H9 (cell line): ENCODE data around the gene TSGA10IP. TPM values are rescaled to one million over a fixed set of nuclear protein-coding genes. Genes with fewer than 3 reads are reported as not detected.

Source experiments
- DNase-seq: peaks from one replicate; pipeline ENCODE4 v3.0.0-alpha.2; 2017
- H2AFZ ChIP-seq: one replicate; pipeline ENCODE4 v1.6.1; 2013; ENCODE audit warnings: mild to moderate bottlenecking, low read length, control low read depth, moderate library complexity
- H2AK5ac ChIP-seq: 2 replicates; pipeline ENCODE4 v1.6.1; 2013; ENCODE audit warnings: low read length, control low read depth, mixed read lengths; ENCODE audit not compliant: insufficient read length
- H2BK120ac ChIP-seq: one replicate; pipeline ENCODE4 v1.6.1; 2013; ENCODE audit warnings: low read depth, mild to moderate bottlenecking, low read length, control low read depth, inconsistent platforms; ENCODE audit not compliant: poor library complexity, severe bottlenecking
- H2BK12ac ChIP-seq: 2 replicates; pipeline ENCODE4 v1.6.1; 2013; ENCODE audit warnings: low read length, control low read depth, mixed read lengths, low read depth; ENCODE audit not compliant: insufficient read length
- H2BK15ac ChIP-seq: 2 replicates; pipeline ENCODE4 v1.6.1; 2013; ENCODE audit warnings: low read depth, low read length, control low read depth
- H2BK20ac ChIP-seq: one replicate; pipeline ENCODE4 v1.6.1; 2013; ENCODE audit warnings: low read depth, mild to moderate bottlenecking, low read length, control low read depth, inconsistent platforms; ENCODE audit not compliant: poor library complexity, severe bottlenecking
- H2BK5ac ChIP-seq: 2 replicates; pipeline ENCODE4 v1.6.1; 2013; ENCODE audit warnings: low read length, control low read depth, mixed read lengths; ENCODE audit not compliant: insufficient read length
- H3K14ac ChIP-seq: 2 replicates; pipeline ENCODE4 v1.6.1; 2013; ENCODE audit warnings: low read length, control low read depth; ENCODE audit not compliant: insufficient read depth
- H3K18ac ChIP-seq: 2 replicates; pipeline ENCODE4 v1.6.1; 2013; ENCODE audit warnings: low read depth, mild to moderate bottlenecking, mixed read lengths, low read length, control low read depth; ENCODE audit not compliant: insufficient read length
- H3K23ac ChIP-seq: 2 replicates; pipeline ENCODE4 v1.6.1; 2013; ENCODE audit warnings: low read length, control low read depth, mixed read lengths, low read depth; ENCODE audit not compliant: insufficient read length
- H3K23me2 ChIP-seq: 2 replicates; pipeline ENCODE4 v1.6.1; 2013; ENCODE audit warnings: low read depth, mild to moderate bottlenecking, mixed read lengths, low read length, control low read depth; ENCODE audit not compliant: insufficient read length, poor library complexity, severe bottlenecking
- H3K27ac ChIP-seq: 2 replicates; pipeline ENCODE4 v1.5.1; 2013; ENCODE audit warnings: low read length, control low read depth, mixed read lengths, low read depth; ENCODE audit not compliant: insufficient read length
- H3K27me3 ChIP-seq: 2 replicates; pipeline ENCODE4 v1.6.1; 2013; ENCODE audit warnings: low read length, control low read depth, inconsistent platforms; ENCODE audit not compliant: insufficient read depth
- H3K4ac ChIP-seq: 2 replicates; pipeline ENCODE4 v1.6.1; 2013; ENCODE audit warnings: low read depth, mild to moderate bottlenecking, control low read depth, inconsistent platforms, low read length, moderate library complexity
- H3K4me1 ChIP-seq: 2 replicates; pipeline ENCODE4 v1.6.1; 2013; ENCODE audit warnings: low read length, control low read depth, inconsistent platforms; ENCODE audit not compliant: insufficient read depth
- H3K4me2 ChIP-seq: 2 replicates; pipeline ENCODE4 v1.6.1; 2013; ENCODE audit warnings: low read length, control low read depth, mixed read lengths; ENCODE audit not compliant: insufficient read length, insufficient read depth
- H3K56ac ChIP-seq: 2 replicates; pipeline ENCODE4 v1.6.1; 2013; ENCODE audit warnings: low read depth, mild to moderate bottlenecking, mixed read lengths, low read length, control low read depth; ENCODE audit not compliant: insufficient read length
- H3K79me1 ChIP-seq: 2 replicates; pipeline ENCODE4 v1.6.1; 2013; ENCODE audit warnings: low read depth, mild to moderate bottlenecking, moderate library complexity, low read length, control low read depth, inconsistent platforms; ENCODE audit not compliant: insufficient read depth, poor library complexity, severe bottlenecking
- H3K79me2 ChIP-seq: 2 replicates; pipeline ENCODE4 v1.6.1; 2013; ENCODE audit warnings: low read length, control low read depth, inconsistent platforms; ENCODE audit not compliant: insufficient read depth
- H3K9ac ChIP-seq: 2 replicates; pipeline ENCODE4 v1.6.1; 2013; ENCODE audit warnings: low read length, control low read depth, mixed read lengths; ENCODE audit not compliant: insufficient read length; ENCODE audit errors: extremely low read depth
- H3K9me3 ChIP-seq: one replicate; pipeline ENCODE4 v1.6.1; 2013; ENCODE audit warnings: low read depth, low read length, inconsistent platforms; ENCODE audit not compliant: control insufficient read depth
- H3T11ph ChIP-seq: one replicate; pipeline ENCODE4 v1.6.1; 2013; ENCODE audit warnings: mild to moderate bottlenecking, low read length, control low read depth, inconsistent platforms
- H4K20me1 ChIP-seq: one replicate; pipeline ENCODE4 v1.6.1; 2013; ENCODE audit not compliant: control insufficient read depth, insufficient read length, insufficient read depth
- H4K5ac ChIP-seq: 2 replicates; pipeline ENCODE4 v1.6.1; 2013; ENCODE audit warnings: low read depth, mild to moderate bottlenecking, mixed read lengths, low read length, control low read depth; ENCODE audit not compliant: insufficient read length
- H4K8ac ChIP-seq: replicated peaks from 2 replicates; pipeline ENCODE4 v1.6.1; 2013; ENCODE audit warnings: low read length, control low read depth, mixed read lengths, low read depth; ENCODE audit not compliant: insufficient read length
- H4K91ac ChIP-seq: 2 replicates; pipeline ENCODE4 v1.6.1; 2013; ENCODE audit warnings: low read depth, mild to moderate bottlenecking, moderate library complexity, mixed read lengths, low read length, control low read depth; ENCODE audit not compliant: insufficient read length
- H3K27ac Mint-ChIP-seq, 3 experiments: 2 replicates in 2 of 3; 3 replicates in 1 of 3; pipeline ENCODE4 v1.8.0; 2020 to 2021; ENCODE audit warnings: mixed read lengths in 3 of 3, mild to moderate bottlenecking in 1 of 3, moderate library complexity in 1 of 3
- H3K27me3 Mint-ChIP-seq: 2 replicates; pipeline ENCODE4 v1.8.0; 2021; ENCODE audit warnings: low read depth, mild to moderate bottlenecking, moderate library complexity, mixed read lengths
- H3K36me3 Mint-ChIP-seq, 3 experiments: 2 replicates in 2 of 3; 3 replicates in 1 of 3; pipeline ENCODE4 v1.8.0; 2020 to 2021; ENCODE audit warnings: low read depth in 3 of 3, mixed read lengths in 3 of 3; ENCODE audit not compliant: insufficient read depth in 1 of 3
- H3K4me1 Mint-ChIP-seq, 2 experiments: 2 replicates each; pipeline ENCODE4 v1.8.0; 2020; ENCODE audit warnings: mixed read lengths in 2 of 2
- H3K4me3 Mint-ChIP-seq, 2 experiments: 2 replicates in 1 of 2; 3 replicates in 1 of 2; pipeline ENCODE4 v1.8.0; 2020 to 2021; ENCODE audit warnings: mild to moderate bottlenecking in 2 of 2, mixed read lengths in 2 of 2, moderate library complexity in 1 of 2
- H3K9me3 Mint-ChIP-seq, 2 experiments: 2 replicates in 1 of 2; 3 replicates in 1 of 2; pipeline ENCODE4 v1.8.0; 2020; ENCODE audit warnings: mild to moderate bottlenecking in 2 of 2, mixed read lengths in 2 of 2, moderate library complexity in 1 of 2
- CTCF ChIP-seq: fragments of 200-600 bp; sonication (generic); conservative IDR thresholded peaks from 3 replicates; pipeline ENCODE4 v1.8.0; 2021; ENCODE audit warnings: antibody characterized with exemption, mild to moderate bottlenecking
- WGBS: extraction: QIAGEN DNeasy Blood & Tissue Kit; methylation state at CpG from one replicate; pipeline ENCODE4 v1.1.7; 2013; ENCODE audit warnings: missing lambda C conversion rate, low lambda C conversion rate, mixed read lengths; ENCODE audit not compliant: insufficient read length; ENCODE audit errors: extremely low coverage; 5-methylcytosine and 5-hydroxymethylcytosine counted together
- total RNA-seq: library from RNA; stranded (reverse); gene quantifications from 2 replicates; pipeline ENCODE4 v1.2.1, GENCODE V29; 2021

The TSGA10IP gene
- total RNA-seq, 1 experiment from 2014 or later, result 2.2 TPM

GRCh38 chr11:65917077-65917433 is 28.2 kb upstream of the TSGA10IP start:
- Histone ChIP-seq H2BK5ac (no peak overlapping the region), H3K27ac (no peak overlapping the region), H2BK15ac (no peak overlapping the region), H2BK20ac (no peak overlapping the region), H3K4me2 (no peak overlapping the region), H4K5ac (no peak overlapping the region), H3K18ac (no peak overlapping the region), H3K4me1 (no peaks in the 10 kb centered on the region; the same call in 1 of the 2 replicates), H4K20me1 (no peaks in the 10 kb centered on the region), H3K79me2 (no peaks in the 10 kb centered on the region), H2BK12ac (no peak overlapping the region), H2AFZ (no peak overlapping the region), H3K56ac (no peak overlapping the region), H3K27me3 (no peaks in the 10 kb centered on the region), H3K23ac (no peak overlapping the region), H3K23me2 (peaks cover 11% of the 10 kb centered on the region), H3K9me3 (no peaks in the 10 kb centered on the region), H2BK120ac (no peak overlapping the region), H4K8ac (no peak overlapping the region), H3K79me1 (no peaks in the 10 kb centered on the region), H3K4ac (no peak overlapping the region), H3K9ac (no peak overlapping the region), H3T11ph (no peak overlapping the region), H4K91ac (no peak overlapping the region), H3K14ac (no peak overlapping the region), H2AK5ac (no peak overlapping the region)
- WGBS, result no CpG with 5 or more reads among the region's 3 CpGs
- H3K27ac Mint-ChIP-seq, result 0 out of 7 replicates have a peak overlapping the region, but pooled peaks of 1 of the 3 experiments have one; percentile 27
- peaks cover 4% of the 10 kb centered on the region for H3K27me3 Mint-ChIP-seq
- H3K9me3 Mint-ChIP-seq, result no peaks in the 10 kb centered on the region; a peak in 1 of 5 replicates
- H3K4me1 Mint-ChIP-seq, result peaks cover 21 to 28% of the 10 kb centered on the region in 2 experiments
- H3K4me3 Mint-ChIP-seq, result peak overlapping the region; percentile 83 to 89
- DNase-seq, result no peak
- no peak for TF ChIP-seq CTCF
- peaks cover 0 to 11% (median 8%) of the 10 kb centered on the region in 3 experiments; a peak in 6 of 7 replicates for H3K36me3 Mint-ChIP-seq
